ENCODE results near the gene DGKG.

DGKG gene

GRCh38 chr3:186361762-186362536, at the start of gene DGKG:
TSS of gene DGKG (minus strand) at chr3:186362234. CDS start at chr3:186320459, 41,775 bp downstream.
- no peak for DNase-seq

DNA sequence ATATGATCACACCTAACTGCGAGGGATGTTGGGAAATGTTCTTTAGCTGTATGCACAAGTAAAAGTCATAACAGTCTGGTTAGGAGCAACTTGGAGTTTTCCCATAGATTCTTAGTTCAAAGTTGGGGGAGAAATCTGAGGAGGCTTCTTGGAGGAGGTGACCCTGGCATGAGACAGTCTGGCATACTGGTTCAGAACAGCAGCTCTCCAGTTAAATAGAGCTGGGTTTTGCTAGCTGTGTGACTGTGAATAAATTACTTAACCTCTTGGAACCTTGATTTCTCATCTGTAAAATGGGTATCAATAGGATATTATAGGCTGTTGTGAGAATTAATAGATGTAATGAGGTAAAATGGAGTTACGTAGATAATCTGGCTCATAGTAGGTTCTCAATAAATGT, 49.1 kb upstream of the DGKG start:
- no peak for DNase-seq

- no peak for DNase-seq
Observed at GRCh38 chr3:186406669-186407635, 44.9 kb upstream of the DGKG start.

DNA sequence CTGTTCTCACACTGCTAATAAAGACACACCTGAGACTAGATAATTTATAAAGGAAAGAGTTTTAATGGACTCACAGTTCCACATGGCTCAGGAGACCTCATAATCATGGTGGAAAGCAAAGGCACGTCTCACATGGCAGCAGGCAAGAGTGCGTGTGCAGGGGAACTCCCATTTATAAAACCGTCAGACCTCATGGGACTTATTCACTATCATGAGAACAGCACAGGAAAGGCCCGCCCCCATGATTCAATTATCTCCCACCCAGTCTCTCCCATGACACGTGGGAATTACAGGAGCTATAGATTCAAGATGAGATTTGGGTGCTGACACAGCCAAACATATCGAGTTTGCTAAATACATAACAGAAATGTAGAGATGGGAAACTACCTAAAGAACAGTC, 39.5 kb upstream of the DGKG start:
- no peak for DNase-seq

DNA sequence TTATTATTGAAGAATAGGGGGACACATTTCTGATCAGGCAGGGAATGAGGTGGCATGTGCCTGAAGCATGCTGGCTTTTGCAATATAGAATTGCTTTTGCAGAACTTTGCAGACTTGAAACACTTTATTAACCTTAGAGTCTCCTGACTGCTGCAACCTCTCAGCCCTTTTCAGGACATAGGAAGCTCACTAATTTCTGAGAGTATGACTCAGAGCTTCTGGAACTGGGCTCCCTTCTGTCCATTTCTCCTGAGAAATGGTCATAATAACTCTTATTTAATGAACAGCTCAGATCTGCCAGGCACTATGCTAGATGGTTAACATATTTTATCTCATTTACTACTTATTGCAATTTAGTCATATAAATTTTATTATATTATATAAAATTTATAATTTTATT, 38.6 kb upstream of the DGKG start:
- DNase-seq = no peak

DNA sequence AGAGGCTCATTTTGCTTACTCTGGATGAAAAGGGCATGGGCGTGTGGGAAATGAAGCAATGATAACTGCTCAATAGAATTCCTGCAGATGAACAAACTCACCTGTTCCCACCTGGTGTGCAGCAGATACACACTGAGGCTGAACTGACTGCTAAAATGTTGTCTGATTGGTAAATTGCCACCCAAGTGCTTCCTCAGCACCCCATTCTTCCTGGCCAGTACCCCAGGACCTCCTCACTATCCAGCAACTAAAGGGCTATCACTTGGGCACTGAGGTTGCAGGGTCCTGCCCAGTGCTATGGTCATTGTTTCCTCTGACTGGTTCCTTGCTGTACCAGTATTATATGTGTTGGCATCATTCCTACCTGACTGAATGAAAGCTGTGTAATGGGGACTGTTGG, 38.0 kb upstream of the DGKG start:
- no peak for DNase-seq

GRCh38 chr3:186394566-186395217, 32.7 kb upstream of the DGKG start:
- no peak for DNase-seq

GRCh38 chr3:186386883-186387560, 25.0 kb upstream of the DGKG start:
- DNase-seq = no peak

DNA sequence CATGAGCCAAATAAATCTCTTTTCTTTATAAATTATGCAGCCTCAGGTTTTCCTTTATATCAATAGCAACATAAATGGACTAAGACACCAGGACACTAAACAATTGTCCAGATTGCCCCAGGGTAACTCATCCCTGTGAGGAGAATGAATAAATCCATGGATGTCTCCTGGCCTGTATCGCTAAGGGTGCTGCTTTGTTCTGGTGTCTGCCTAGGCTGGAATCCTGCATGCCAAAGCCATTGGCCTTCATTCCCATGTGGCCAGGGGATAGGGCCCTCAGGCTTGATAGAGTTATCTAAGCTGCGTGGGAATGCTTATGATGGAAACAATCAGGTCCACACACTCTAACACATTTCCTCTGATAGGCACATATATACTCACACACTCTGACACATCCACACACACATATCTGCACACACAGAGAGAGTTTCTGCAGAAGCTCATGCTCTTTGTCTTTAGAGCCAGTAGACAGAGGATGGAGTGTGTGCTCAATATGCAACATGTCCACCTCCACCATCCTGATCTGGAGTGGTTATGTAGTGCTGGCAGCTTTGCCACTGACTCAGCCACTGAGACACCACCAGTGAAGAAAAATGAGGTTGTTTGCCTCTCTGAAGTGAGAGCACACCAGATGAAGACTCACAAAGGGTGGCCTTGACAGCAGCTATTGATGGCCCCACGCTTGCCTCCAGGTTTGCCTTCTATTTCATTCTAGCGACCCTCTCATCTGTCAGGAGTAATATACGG, 24.0 kb upstream of the DGKG start:
- DNase-seq = no peak

DNA sequence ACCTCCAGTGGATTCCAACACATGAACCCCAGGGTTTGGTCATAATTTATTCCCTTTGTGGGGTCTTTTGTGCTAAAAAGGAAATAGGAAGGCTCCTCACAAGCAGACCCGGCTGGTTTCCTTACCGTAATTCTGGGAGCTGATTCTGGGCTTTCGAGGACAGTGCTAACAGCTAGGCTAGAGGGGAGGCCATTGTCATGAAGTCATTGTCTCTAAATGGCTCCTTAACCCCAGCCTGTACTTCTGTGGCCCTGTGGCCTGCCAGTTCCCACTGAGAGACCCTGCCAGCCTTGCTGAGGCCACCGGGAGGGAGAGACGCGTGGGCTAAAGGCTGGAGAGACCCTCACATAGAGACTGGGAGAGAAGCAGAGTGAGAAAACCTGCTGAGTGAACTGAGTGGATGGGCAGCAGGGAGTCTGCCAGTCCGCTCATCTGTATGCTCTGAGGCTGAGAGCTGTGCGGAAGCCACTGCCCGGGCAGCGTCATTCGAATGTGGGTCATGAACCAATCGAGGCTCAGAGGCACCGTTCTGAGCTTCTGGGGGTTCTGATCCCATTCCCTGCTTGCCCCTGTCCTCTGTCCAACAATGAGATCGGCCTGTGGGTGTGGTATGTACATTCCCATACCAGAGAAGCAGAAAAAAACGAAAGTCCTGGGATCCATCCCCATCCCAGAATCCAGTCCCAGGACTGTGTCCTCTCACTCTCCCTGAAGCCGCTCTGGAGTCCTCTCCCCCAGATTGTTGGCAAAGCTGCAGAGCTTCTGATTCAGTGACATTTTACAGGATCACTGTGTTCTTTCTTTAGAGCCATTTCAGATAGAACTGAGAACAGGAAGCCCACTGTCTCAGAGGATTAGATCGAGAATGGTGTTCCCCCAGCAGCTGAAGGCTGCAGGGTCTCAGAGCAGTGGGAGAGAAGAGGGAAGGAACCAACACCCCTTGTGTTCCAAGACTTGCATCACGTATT, 21.3 kb upstream of the DGKG start:
- no peak for DNase-seq

DNA sequence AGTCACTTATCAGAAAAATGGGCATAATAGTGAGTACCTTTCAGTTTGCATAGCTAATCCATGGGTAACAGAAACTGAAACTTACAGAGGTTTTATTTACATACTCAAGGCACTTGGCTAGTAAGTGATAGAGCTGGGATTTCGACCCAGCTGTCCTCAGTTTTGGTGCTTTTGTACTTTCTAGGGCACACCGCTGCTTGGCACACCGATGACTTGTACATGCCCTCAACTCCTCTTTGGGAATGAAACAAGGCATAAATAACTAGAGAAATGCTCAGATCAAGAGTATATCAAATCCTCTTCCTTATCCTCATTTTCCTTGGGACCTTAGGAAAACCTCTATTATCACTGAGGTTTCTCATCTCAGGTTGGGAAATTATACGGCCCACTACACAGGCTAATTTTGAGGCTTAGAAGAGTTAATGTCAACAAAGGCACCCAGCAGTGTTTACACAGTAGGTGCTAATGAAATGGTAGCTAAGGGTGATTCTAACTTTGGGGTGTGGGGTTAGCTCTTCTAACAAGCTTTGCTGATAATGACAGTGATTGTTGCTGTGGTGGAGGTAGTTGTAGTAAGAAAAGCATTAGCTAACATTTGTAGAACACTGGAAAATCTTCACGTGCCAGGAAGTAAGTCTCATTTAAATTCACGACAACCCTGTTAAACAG, 20.3 kb upstream of the DGKG start:
- DNase-seq = no peak

- DNase-seq = no peak
Observed at GRCh38 chr3:186381424-186382216, 19.6 kb upstream of the DGKG start.

- no peak for DNase-seq
Observed at GRCh38 chr3:186380622-186381380, 18.8 kb upstream of the DGKG start.

GRCh38 chr3:186375443-186375842, 13.4 kb upstream of the DGKG start:
- no peak for DNase-seq

DNA sequence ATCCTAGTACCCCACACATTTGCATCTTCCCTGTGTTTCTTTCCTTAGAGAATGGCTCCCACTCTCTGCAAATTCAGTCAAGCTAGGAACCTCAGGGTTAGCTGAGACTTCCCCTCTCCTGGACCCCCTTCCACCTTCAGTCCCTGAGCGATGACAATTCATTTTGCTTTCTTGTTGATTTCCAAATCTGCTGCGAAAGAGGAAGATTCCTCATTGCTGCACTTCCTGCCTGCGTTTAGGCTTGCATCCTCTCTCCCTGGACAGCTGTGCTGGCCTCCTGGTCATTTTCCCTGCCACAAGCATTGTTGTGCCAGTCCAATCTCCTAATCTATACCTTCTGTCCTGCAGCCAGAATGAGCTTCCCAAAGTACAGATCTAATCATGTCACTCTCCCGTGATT, 12.3 kb upstream of the DGKG start:
- DNase-seq = no peak

GRCh38 chr3:186369217-186369616, 7.2 kb upstream of the DGKG start:
- no peak for DNase-seq

- no peak for DNase-seq
Observed at GRCh38 chr3:186368717-186369116, 6.7 kb upstream of the DGKG start.

GRCh38 chr3:186368176-186368575, 6.1 kb upstream of the DGKG start:
- no peak for DNase-seq

GRCh38 chr3:186367631-186368030, 5.6 kb upstream of the DGKG start:
- DNase-seq = no peak
